LNCAP (cell line): ENCODE data around the gene GTF2A1.

Source experiments
- CTCF ChIP-seq: fragments of 450-650 bp; IDR thresholded peaks from 2 replicates; pipeline ENCODE4 v1.5.1; 2017; ENCODE audit warnings: mild to moderate bottlenecking

Gene GTF2A1

GRCh38 chr14:81170104-81170828 is 50.5 kb downstream of the GTF2A1 start:
- TF ChIP-seq CTCF, result peak; percentile 84

- no peak for TF ChIP-seq CTCF
Observed at GRCh38 chr14:81169711-81170103, 51.1 kb downstream of the GTF2A1 start.

- no peak for TF ChIP-seq CTCF
Observed at GRCh38 chr14:81169267-81169666, 51.5 kb downstream of the GTF2A1 start.

GRCh38 chr14:81166121-81166520 is 54.6 kb downstream of the GTF2A1 start:
- TF ChIP-seq CTCF, result no peak

GRCh38 chr14:81165188-81165587 is 55.6 kb downstream of the GTF2A1 start:
- TF ChIP-seq CTCF, result no peak

- peak; percentile 81 for TF ChIP-seq CTCF
Observed at GRCh38 chr14:81164167-81164774, 56.5 kb downstream of the GTF2A1 start.

GRCh38 chr14:81162941-81163340 is 57.8 kb downstream of the GTF2A1 start:
- TF ChIP-seq CTCF, result no peak
